Stimulated activated CD8-positive, alpha-beta memory T cell treated with anti-CD3 and anti-CD28 coated beads, Interleukin-15, amount 100 ng/mL, for 1 hour (primary cell): ENCODE results near the gene CLCN5.

ENCODE experiments used
- DNase-seq: peaks from one replicate; pipeline ENCODE4 v3.0.0-alpha.2; 2020; ENCODE audit warnings: low read depth

CLCN5 gene

DNA sequence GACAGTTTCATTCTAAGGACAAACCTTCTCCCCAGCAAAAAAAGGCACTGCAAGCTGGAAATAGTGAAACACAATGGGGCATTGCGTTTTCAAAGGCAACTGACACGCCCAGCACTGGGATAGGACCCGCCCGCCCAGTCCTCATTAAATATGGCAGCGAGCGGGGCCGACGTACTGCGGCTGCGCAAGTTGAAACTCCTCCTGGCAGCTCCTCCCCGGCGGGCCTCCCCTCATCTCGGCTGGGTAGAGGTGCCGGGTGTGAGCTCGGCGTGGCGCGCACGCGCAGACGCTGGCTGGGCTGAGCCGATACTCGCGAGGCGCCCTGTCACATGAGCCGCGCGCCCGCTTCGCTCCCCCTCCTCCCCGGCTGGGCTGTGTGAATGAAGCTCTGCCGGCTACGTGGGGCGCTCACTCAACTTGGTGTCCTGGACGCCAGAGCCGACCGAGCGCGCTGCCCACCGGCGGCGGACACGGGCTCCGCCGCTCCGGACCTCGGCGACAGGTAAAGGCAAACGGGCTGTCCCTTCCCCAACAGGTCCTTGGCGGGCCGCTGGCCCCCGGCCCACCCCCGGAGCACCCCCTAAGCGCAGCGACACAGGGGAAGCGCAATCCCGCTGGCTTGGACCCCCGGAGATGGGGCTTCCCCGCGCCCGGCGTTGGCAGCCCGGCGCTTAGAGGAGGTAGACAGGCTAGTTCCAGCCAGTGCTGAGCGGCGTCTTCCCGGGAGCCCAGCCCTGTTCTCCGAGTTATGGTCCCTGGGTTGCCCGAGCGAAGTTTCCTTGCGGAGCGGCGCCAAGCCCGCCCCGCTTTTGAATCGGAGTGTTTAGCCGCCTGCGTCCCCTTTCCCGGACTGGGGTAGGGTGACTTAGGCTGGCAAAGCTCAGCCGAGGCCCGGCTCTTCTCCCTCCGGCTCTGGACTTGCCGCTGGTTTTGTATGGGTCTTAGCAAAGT lies at the start of gene CLCN5:
CLCN5 (plus strand) TSS at position 306 of the 951 bp plus-strand sequence. CDS start 2,703 bp downstream, outside the sequence.
- peak; percentile 79 for DNase-seq

DNA sequence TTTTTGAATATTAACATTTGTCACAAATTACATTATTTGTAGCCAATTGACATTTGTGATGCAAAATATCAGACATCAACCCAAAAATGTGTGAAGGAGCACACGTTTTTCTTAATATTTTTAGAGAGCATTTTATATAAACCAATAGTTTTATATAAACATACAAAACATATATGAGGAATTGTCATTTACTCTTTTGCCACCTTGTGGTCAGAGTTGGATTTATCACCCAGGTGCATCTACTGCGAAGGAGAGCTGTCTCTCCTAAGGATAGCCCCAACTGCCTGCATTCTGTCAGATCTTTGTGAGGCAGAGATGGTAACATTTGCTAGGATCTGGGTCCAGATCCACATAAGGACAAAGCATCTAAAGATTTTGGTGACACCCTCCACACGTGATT lies 45.6 kb upstream of the CLCN5 start:
- DNase-seq = no peak

DNA sequence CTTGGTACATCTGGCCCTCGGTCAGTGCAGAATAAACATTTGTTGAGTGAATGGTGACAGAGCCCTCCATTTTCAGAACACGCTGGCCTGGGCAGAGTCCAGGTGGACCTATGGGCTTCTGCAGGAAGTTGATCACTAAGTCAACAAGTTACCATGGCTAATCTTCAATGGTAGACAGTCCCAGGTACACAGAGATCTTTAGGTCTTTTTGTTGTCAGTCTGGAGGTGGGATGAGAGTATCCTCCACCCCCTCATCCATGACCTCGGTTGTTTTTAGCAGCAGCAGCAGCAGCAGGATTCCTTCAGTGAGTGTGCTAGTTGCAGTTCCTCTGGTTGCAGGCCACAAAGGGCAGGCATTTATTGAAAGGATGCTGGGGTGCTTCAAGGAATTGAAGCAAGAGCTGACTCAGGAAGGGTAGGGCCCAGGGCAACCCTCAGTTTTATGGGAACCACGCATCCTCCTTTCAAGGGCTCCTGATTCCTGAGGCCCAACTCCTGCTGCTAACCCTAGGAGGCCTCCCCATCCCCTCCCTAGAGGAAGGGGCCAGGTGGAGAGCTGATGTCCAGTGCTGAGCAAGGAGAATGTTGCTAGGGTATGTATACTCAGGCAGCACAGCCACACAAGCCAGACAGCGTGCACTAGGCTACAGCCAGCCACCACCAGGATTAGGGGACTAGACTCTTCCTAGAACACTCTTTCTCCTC lies 44.8 kb upstream of the CLCN5 start:
- no peak for DNase-seq

GRCh38 chrX:49878128-49878833 lies 44.1 kb upstream of the CLCN5 start:
- DNase-seq = no peak

DNA sequence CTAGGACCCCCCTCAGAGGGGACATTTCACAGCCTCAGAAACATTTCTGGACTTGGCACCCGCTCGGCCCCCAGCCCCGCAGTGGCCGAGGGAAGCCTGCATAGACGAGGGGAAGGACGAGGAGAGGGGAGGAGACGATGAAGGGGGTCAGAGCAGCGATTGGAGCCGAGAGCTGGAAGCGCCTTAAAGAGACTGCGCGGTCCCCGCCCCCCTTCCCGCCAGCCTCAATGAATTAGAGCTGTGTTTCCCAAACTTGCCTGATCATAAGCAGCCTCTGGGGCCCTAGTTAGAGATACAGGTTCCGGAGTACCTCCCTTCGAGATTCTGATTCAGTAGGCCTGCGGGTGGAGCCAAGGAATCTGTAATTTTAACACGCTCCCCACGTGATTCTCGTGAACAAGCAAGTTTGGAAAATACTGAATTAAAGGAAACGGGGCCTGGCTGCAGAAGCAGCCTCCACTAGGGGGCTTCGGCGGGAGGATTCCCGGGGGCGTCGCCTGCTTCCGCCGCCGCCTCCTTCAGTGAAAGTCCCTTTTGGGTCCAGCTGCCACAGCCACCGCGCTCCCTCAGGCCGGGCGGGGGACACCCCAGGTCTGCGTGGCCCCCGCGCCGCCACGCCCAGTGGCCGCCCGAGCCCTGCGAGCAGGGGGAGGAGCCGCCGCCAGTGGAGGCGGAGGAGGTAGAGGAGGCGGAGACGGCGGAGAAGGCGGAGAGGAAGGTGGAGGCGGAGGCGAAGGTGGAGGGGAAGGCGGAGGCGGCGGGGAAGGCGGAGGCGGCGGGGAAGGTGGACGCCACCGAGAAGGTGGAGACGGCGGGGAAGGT lies 43.4 kb upstream of the CLCN5 start, which contains the start of gene USP27X:
USP27X (plus strand) TSS at position 651 of the 822 bp plus-strand sequence. CDS start 824 bp downstream, outside the sequence.
- DNase-seq = peak; percentile 59

- no peak for DNase-seq
Observed at GRCh38 chrX:49879656-49880277, 42.6 kb upstream of the CLCN5 start.

DNA sequence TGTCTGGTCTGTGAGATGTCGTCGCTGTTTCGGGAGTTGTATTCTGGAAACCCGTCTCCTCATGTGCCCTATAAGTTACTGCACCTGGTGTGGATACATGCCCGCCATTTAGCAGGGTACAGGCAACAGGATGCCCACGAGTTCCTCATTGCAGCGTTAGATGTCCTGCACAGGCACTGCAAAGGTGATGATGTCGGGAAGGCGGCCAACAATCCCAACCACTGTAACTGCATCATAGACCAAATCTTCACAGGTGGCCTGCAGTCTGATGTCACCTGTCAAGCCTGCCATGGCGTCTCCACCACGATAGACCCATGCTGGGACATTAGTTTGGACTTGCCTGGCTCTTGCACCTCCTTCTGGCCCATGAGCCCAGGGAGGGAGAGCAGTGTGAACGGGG lies 41.7 kb upstream of the CLCN5 start:
- DNase-seq = no peak

DNA sequence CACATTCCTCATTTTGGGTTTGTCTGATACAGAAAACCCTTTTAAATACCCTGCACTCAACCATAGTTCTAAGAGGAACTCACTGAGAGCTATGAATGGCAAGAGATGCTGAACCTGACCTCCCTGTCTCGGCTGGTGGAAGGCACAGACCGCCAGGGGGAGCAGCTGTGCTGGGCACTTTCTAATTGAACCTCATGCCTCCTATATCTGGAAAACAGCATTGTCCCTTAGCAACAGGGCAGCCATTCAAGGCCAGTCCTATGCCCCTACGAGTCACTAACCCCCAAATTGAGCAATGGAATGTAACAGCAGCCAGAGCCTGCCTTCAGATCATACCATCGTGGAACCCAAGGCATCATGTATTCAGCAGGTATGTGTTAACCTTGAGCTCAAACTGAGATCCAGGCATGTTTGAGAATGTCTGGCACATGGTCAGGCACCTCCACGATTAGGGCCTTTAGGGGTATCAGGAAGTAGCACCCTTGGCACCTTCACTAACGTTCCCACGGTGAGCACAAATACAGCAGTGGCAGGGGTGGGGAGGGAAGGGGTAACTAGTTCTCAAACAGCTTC lies 38.0 kb upstream of the CLCN5 start:
- DNase-seq = peak; percentile 35

GRCh38 chrX:49892542-49892941 lies 29.9 kb upstream of the CLCN5 start:
- no peak for DNase-seq

DNA sequence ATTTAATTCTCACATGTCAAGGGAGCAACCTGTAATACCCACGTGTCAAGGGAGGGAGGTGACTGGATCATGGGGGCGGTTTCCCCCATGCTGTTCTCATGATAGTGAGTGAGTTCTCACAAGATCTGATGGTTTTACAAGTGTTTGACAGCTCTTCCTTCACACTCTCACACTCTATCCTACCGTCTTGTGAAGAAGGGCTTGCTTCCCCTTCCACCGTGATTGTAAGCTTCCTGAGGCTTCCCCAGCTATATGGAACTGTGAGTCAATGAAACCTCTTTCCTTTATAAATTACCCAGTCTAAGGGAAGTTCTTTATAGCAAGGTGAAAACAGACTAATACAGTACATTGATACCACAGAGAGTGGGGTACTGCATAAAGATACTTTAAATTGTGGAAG lies 25.4 kb upstream of the CLCN5 start:
- no peak for DNase-seq

GRCh38 chrX:49901048-49901447 lies 21.3 kb upstream of the CLCN5 start:
- no peak for DNase-seq

DNA sequence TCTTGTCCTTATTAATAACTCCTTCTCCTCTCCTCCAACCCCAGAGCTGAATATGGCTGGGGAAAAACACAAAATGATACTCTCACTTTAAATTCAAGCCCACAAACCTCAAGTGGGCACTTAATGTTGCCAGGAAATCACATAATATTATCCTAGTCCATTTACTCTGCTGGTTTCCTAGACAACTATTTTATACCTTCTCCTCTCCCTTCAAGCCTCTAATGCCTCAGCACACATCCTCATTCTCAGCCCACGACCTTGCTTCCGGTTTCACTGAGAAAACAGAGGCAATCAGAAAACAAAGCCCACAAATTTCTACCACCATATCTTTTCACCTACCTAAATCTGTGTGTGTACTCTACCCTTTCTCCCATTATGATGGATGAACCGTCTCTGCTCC lies 12.1 kb upstream of the CLCN5 start:
- DNase-seq = no peak

DNA sequence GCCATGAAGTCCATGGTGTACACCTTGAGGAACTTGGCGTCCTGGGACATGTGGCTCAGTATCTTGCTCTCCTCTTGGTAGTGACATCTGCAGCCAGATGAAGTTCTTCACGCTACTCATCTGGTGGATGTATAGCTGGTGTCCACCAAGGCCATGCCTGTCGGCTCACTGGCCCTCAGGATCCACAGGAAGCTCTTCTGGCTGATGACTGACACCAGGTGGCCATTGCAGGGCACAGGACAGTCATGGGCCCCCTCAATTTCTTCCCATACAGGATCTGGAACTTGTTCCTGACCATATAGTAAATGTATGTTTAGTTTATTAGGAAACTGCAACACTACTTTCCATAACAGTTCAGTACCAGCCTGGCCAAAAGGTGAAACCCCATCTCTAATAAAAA lies 10.3 kb upstream of the CLCN5 start:
- no peak for DNase-seq

- DNase-seq = no peak
Observed at GRCh38 chrX:49912861-49913260, 9.5 kb upstream of the CLCN5 start.

- no peak for DNase-seq
Observed at GRCh38 chrX:49915361-49916222, 6.8 kb upstream of the CLCN5 start.

GRCh38 chrX:49919617-49920016 lies 2.8 kb upstream of the CLCN5 start:
- DNase-seq = peak; percentile 1

- no peak for DNase-seq
Observed at GRCh38 chrX:49921109-49921508, 1.3 kb upstream of the CLCN5 start.

- DNase-seq = no peak
Observed at GRCh38 chrX:49925176-49925575, 2.8 kb downstream of the CLCN5 start.

- no peak for DNase-seq
Observed at GRCh38 chrX:49930039-49930438, 7.6 kb downstream of the CLCN5 start.

- no peak for DNase-seq
Observed at GRCh38 chrX:49932791-49933190, 10.4 kb downstream of the CLCN5 start.
